Fibroblast of mammary gland (primary cell): ENCODE data around the gene CX3CR1.

ENCODE experiments used
- DNase-seq: peaks from one replicate; pipeline ENCODE4 v3.0.0-alpha.2; 2010; ENCODE audit warnings: low read depth
- H3K4me3 ChIP-seq: 2 replicates; pipeline ENCODE4 v1.5.1; 2011; ENCODE audit warnings: low read depth, mild to moderate bottlenecking, low read length, moderate library complexity; ENCODE audit not compliant: control insufficient read depth
- TF ChIP-seq, protein P1 (sequence below): conservative IDR thresholded peaks from 2 replicates; pipeline ENCODE4 v1.5.1; 2011; ENCODE audit warnings: low read depth, low read length, inconsistent platforms; ENCODE audit not compliant: control insufficient read depth, insufficient read depth

CX3CR1 gene, protein sequence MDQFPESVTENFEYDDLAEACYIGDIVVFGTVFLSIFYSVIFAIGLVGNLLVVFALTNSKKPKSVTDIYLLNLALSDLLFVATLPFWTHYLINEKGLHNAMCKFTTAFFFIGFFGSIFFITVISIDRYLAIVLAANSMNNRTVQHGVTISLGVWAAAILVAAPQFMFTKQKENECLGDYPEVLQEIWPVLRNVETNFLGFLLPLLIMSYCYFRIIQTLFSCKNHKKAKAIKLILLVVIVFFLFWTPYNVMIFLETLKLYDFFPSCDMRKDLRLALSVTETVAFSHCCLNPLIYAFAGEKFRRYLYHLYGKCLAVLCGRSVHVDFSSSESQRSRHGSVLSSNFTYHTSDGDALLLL

DNA sequence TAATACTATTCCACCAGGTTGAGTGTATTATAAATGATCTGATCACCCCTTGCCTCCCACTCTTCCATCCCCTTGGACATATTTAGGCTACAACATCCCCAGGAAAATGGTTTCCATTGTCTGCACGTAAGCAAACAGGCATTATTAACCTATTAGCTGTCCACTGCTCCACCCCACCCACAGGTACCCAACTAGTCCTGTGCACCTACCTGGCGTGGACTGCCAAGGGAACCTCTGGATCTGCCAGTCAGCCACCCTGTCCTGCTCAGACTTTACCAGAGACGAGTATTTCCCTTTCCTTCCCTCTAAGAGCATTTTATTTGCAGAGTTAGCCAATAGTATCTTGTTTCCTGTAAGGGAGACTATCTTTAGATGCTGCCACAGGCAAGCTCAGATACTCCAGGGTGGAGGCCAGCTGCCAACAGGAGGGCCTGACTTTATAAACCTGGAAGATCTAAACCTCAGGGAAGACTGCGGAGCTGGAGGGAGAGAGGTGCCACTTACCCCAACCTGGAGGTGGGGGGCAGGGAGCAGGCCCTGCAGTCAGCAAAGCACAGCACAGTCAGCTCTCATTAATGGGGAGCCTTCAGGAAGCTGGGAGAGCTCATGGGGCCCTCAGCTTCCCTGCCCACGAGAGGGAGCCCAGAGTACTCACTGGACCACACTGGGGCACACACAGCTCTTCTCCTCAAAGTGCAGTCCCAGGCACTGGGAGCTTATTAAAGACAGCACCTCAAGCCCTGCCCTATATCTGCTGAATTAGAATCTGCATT is at the start of gene CX3CR1:
CX3CR1 (minus strand) TSS at position 292 of the 773 bp plus-strand sequence. CDS start 13,527 bp downstream, outside the sequence.
- DNase-seq: no peak
- TF ChIP-seq, protein P1, sequence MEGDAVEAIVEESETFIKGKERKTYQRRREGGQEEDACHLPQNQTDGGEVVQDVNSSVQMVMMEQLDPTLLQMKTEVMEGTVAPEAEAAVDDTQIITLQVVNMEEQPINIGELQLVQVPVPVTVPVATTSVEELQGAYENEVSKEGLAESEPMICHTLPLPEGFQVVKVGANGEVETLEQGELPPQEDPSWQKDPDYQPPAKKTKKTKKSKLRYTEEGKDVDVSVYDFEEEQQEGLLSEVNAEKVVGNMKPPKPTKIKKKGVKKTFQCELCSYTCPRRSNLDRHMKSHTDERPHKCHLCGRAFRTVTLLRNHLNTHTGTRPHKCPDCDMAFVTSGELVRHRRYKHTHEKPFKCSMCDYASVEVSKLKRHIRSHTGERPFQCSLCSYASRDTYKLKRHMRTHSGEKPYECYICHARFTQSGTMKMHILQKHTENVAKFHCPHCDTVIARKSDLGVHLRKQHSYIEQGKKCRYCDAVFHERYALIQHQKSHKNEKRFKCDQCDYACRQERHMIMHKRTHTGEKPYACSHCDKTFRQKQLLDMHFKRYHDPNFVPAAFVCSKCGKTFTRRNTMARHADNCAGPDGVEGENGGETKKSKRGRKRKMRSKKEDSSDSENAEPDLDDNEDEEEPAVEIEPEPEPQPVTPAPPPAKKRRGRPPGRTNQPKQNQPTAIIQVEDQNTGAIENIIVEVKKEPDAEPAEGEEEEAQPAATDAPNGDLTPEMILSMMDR: no peak
- no peak within 1 kb of the TSS for H3K4me3 ChIP-seq

DNA sequence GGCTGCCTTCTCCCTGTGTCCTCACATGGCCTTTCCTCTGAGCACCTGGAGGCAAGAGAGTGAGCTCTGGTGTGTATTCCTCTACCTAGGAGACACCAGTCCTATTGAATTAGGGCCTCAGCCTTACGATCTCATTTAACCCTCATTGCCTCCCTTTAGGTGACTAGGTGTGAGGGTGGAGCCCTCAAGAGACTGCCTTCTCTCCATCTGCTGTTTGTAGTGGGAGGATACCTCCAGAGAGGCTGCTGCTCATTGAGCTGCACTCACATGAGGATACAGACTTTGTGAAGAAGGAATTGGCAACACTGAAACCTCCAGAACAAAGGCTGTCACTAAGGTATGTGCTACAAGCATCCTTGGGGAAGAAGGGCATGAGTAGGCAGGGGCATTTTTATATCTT is 49.7 kb upstream of the CX3CR1 start, which contains the start of gene CCR8:
CCR8 (plus strand) TSS at position 217 of the 400 bp plus-strand sequence. CDS start 2,623 bp downstream, outside the sequence.
- no peak within 1 kb of the TSS for H3K4me3 ChIP-seq
- TF ChIP-seq, protein P1: no peak
- DNase-seq: no peak

DNA sequence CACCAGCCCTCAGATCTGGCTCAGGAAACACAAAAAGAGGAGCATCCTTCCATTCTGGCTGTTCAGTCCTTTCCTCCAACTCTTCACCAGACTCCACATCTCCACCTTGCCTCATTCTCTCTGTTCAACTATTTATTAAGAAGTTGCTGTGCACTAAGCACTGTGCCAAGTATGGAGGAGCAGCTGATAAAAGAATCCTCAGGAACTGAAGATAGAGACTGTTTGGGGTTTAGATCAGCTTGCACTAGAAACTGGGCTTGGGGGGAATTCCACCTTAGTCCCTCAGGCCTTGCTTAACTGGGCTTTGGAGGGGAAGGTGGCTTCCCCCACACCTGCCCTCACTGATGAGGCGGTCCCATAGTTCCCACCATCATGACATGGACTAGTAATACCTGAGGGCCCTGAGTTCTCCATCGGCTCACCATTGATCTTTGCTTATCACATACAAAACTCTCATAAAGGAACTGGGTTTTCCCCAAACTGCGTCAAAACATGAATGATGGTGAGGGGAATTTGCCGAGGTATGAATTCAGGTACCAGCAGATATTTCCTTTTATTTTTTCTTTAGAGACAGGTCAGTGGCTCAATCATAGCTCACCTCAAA is 48.0 kb upstream of the CX3CR1 start:
- TF ChIP-seq, protein P1: no peak
- no peak for DNase-seq
- H3K4me3 ChIP-seq: no peak overlapping the region

DNA sequence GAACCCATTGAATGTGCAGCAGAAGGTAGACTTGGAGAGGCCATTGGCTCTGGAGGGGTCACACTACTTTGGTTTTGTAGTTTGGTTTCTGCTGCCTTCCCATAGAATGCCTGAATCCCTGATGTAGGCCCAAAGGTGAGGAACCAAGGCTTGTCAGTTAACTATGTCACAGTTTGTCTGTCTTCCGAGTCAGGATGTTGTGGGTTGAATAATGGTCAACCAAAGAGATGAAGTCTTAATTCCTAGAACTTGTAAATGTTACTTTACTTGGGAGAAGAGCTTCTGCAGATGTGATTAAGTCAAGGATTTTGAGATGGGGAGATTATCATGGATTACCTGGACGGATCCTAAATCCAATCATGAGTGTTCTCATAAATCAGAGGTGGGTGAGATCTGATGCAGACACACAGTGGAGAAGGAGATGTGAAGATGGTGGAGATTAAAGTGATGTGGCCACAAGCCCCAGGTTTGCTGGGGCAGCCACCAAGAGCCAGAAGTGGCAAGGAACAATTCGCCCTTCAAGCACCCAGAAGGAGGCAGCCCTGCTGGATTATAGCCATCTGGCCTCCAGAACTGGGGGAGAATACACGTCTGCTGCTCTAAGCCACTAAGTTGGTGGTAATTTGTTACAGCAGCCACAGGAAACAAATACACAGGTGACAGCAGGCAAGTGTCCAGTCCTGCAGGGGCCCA is 47.4 kb upstream of the CX3CR1 start:
- no peak overlapping the region for H3K4me3 ChIP-seq
- DNase-seq: no peak
- TF ChIP-seq, protein P1: no peak

DNA sequence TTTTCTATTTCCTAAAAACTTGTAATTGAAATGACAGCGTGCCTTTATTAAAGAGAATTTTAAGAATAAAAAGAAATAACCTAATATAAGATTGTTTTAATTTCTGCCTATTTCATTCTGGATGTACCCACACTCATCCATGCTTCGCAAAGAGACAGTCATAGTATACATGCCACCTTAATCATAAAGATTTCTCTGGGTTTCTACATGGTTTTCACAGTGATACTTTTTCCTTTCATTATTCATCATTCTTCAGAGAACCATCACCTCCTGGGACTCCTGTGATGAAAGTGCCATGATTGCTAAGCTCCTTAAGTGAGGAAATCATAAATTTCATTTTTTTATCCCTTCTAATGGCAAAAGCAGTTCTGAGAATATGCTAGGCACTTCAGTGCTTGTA is 45.4 kb upstream of the CX3CR1 start:
- no peak overlapping the region for H3K4me3 ChIP-seq
- DNase-seq: no peak
- TF ChIP-seq, protein P1: no peak

DNA sequence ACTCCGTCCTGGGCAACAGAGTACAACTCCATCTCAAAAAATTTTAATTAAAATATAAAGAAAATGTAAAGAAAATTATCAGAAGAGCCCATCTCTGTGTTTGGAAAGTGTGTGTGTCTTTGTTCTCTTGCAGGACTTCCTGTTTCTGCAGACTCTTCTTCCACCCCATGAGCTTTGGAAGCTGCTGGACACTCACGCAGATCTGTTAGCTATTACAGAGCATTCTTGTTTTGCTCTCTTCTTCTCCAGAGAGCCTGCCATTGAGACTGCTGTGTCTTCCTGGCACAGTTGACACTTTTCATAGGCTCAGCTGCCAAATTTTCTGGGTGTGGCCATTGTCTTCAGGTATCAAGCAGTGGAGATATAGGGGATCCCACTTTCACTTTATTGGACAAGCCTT is 43.7 kb upstream of the CX3CR1 start:
- TF ChIP-seq, protein P1: no peak
- DNase-seq: no peak
- no peak overlapping the region for H3K4me3 ChIP-seq
